GM18499 (cell line): ENCODE results near the gene MCU.
"Not testable (repeated sequence)": the region's sequence is repeated elsewhere in the genome, so short reads cannot be mapped to it uniquely, and the experiment has no call there.

Source experiments
- ATAC-seq: cut with Tn5 transposase; IDR thresholded peaks from one replicate; pipeline ENCODE4 v1.9.1; 2021; ENCODE audit warnings: moderate number of reproducible peaks; ENCODE audit not compliant: insufficient read depth, unreplicated experiment

Gene MCU

DNA sequence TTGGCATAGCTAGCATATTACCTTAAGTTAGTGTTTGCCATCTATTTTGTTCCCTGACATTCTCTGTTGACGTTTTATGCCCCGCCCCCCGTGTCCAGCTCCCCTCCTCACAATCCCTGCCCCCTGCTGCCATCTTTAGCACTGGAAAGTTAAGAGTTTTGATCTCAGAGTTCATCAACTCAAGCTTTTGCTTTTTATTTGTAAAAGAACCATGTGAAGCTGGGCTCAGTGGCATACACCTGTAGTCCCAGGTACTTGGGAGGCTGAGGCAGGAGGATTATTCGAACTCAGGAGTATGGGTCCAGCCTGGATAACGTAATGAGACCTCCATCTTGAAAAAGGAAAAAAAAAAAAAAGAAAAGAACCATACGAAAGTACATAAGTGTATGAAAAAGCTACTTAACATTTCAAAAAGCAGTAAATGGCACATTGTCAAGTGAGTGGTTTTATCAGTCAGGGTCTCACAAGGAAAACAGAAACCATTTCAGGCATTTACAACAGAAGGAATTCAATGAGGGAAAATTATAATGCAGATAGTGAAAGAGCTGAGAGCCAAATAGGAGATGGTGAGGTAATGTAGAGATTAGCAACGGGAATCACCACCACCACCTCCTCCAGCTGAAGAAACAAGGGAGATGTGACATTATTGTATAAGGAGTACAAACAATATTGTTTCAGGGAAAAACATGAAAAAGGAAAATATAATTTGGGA is 64.9 kb downstream of the MCU start:
- no peak for ATAC-seq

DNA sequence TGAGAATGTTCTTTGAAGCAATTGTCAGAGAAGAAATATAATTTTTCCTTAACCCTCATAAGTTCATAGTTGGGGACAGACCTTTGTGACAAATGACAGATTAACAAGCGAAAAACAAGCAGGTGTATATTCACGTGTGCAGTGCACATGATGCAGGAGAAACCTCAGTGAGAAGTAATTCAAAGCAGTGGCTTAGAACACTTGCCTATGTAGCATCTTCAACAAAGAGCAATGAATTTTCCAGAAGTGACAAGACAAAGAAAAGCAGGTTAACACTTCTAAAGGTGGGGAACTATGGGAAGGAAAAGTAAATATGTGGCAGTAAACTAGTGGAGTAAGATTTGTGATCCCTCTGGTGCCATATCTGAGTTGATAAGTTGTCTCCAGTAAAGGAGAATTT is 65.8 kb downstream of the MCU start:
- no peak for ATAC-seq

DNA sequence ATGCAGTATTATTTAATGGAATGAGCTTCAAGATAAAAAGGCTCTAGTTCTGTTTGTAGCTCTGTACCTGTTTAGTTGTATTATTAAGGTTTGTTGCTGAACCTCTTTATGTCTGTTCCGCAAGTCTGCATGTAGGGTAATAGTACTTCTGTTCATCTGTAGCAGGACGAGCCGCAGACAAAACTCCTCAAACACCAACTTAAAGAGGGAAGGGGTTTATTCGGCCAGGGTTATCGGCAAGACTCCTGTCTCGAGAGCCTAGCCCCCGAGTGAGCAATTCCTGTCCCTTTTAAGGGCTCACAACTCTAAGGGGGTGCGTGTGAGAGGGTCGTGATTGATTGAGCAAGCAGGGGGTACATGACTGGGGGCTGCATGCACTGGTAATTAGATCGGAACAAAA is 67.0 kb downstream of the MCU start:
- not testable (repeated sequence) for ATAC-seq

GRCh38 chr10:72759584-72759983 is 67.6 kb downstream of the MCU start:
- no peak for ATAC-seq

- ATAC-seq: no peak
These were observed 69.6 kb downstream of the MCU start for GRCh38 chr10:72761498-72761897.

GRCh38 chr10:72762042-72762441 is 70.1 kb downstream of the MCU start:
- no peak for ATAC-seq

- no peak for ATAC-seq
These were observed 71.3 kb downstream of the MCU start for GRCh38 chr10:72763201-72763600.

- no peak for ATAC-seq
These were observed 72.2 kb downstream of the MCU start for GRCh38 chr10:72764151-72764550.

- no peak for ATAC-seq
These were observed 73.3 kb downstream of the MCU start for GRCh38 chr10:72765051-72765745.

GRCh38 chr10:72771195-72771594 is 79.3 kb downstream of the MCU start:
- not testable (repeated sequence) for ATAC-seq

- no peak for ATAC-seq
These were observed 80.1 kb downstream of the MCU start for GRCh38 chr10:72772031-72772430.

GRCh38 chr10:72779874-72780273 is 87.9 kb downstream of the MCU start:
- ATAC-seq: no peak

GRCh38 chr10:72782649-72783330 is 90.8 kb downstream of the MCU start:
- no peak for ATAC-seq

GRCh38 chr10:72783410-72783833 is 91.5 kb downstream of the MCU start:
- ATAC-seq: no peak

DNA sequence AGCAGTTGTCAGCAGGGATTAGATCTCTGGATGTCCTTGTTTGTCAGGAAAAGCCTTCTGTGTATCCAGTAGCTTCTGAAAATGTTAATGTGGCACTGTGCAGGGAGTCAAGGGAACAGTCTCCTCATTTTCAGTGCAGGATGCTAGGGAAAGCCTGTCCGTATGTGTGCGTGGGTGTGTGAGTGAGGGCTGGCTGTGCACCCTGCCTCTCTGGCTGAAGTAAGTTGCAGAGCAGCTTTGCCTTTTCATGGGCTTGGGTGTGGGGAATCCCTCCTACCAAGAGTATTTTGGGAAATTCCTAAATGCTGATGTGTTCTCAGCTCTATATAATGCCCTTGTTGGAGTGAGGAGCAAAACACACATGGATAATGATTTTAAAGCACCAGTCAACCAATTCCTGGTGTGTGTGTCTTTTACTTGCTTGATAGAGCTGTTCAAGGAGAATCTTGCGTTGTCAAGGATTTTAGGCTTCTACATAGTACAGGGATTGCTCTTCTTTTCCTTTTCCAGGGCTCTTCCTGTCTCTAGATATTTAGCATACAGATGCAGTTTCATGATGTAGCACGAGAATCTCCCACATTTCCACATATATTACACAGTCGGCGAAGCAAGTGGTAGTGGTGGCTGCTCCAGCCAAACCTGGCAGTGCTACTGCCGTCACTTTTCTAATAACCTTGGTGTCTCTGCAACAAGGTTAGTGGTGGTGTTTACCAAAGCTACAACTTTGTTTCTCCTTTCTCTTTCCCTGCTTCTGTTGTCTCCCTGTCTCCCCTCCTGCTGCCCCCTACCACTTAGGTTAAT is 92.8 kb downstream of the MCU start:
- no peak for ATAC-seq

GRCh38 chr10:72785409-72785808 is 93.5 kb downstream of the MCU start:
- no peak for ATAC-seq

DNA sequence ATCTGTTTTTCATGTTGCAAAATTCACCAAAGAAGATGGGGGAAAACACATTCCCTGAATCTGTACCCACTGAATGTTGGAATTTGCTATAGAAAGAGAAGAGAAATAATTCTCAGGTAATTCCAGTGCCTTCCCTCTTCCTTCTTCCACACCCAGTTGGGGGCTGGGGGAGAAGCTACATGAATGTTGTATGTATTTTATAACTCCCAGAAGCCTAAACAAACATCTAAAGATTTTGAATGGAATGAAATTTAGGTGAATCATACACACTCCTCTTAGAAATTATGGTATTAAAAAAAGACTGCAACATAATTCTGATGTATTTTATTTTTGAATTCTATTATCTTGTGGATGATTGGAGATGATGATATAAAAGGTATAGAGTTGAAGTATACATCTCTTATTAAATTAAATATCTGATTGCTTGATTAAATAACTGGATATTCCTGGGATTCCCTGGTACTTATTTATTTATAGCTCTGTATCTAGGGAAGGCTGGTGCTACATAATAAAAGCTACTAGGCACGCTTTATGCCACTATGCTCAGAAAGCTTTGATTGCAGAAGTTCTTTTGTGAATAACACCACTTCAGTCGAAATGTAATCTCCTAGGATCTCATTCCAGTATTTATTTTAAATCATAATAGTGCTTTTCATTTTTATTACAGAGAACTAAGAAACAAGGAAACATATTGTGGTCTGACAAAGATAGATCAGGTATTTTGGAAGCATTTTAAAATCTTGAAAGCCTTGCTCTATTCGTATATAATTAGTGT is 98.5 kb downstream of the MCU start:
- no peak for ATAC-seq

- no peak for ATAC-seq
These were observed 100.3 kb downstream of the MCU start for GRCh38 chr10:72792288-72792687.

- no peak for ATAC-seq
These were observed 101.8 kb downstream of the MCU start for GRCh38 chr10:72793752-72794151.

DNA sequence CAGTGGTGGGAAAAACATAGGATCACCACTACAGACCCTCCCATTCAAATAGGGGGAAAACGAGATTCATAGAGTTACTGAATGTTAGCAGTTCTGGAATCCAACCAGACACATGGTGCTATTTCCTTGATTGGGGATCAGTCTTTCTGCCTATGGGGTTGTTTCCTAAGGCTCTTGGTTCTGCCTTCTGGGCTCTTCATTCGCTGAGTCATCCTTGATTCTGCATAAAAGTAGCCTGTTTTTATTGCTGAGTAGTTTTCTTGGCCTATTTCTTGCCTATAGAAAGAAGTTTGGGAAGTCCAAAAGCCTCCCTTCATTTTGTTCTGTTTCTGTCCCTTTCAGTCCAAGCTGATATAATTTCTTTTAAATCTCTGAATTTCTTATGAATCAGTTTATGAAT is 102.3 kb downstream of the MCU start:
- no peak for ATAC-seq
